Thymus (tissue), 11 donors: ENCODE results near the gene MRPS7. TPM values are rescaled to one million over a fixed set of nuclear protein-coding genes. Genes with fewer than 3 reads are reported as not detected.

Experiments
- DNase-seq, 9 donors: peaks; one replicate each; pipeline ENCODE4 v3.0.0-alpha.2; 2013; ENCODE audit warnings: low spot score in 9 of 9, low read depth in 6 of 9, missing footprints in 1 of 9
- H3K27ac ChIP-seq, 2 donors: one replicate each; pipeline ENCODE4 v1.5.1; 2013; ENCODE audit warnings: control low read depth in 1 of 2, low read depth in 1 of 2, low read length in 1 of 2, mild to moderate bottlenecking in 1 of 2, moderate library complexity in 1 of 2
- H3K27me3 ChIP-seq, 2 donors: one replicate each; pipeline ENCODE4 v1.5.1; 2013; ENCODE audit warnings: low read length in 1 of 2; ENCODE audit not compliant: control insufficient read depth in 2 of 2, insufficient read depth in 1 of 2
- H3K36me3 ChIP-seq, 2 donors: one replicate each; pipeline ENCODE4 v1.5.1; 2013; ENCODE audit warnings: low read length in 1 of 2, mild to moderate bottlenecking in 1 of 2, moderate library complexity in 1 of 2; ENCODE audit not compliant: control insufficient read depth in 2 of 2, insufficient read depth in 2 of 2
- H3K4me1 ChIP-seq, 2 donors: one replicate each; pipeline ENCODE4 v1.5.1; 2013; ENCODE audit warnings: low read length in 2 of 2; ENCODE audit not compliant: control insufficient read depth in 2 of 2, insufficient read depth in 2 of 2
- H3K4me3 ChIP-seq, 2 donors: one replicate each; pipeline ENCODE4 v1.5.1; 2013; ENCODE audit warnings: low read length in 2 of 2, control low read depth in 1 of 2, mild to moderate bottlenecking in 1 of 2
- H3K9me3 ChIP-seq, 2 donors: one replicate each; pipeline ENCODE4 v1.5.1; 2013; ENCODE audit warnings: low read length in 1 of 2, mild to moderate bottlenecking in 1 of 2; ENCODE audit not compliant: control insufficient read depth in 2 of 2, insufficient read depth in 1 of 2
- WGBS: extraction: QIAGEN DNeasy Blood & Tissue Kit; methylation state at CpG from one replicate; pipeline ENCODE4 v1.1.7; 2013; 5-methylcytosine and 5-hydroxymethylcytosine counted together
- polyA plus RNA-seq: library from polyadenylated mRNA; stranded (reverse); fragments of 200-250 nt; gene quantifications from one replicate; pipeline ENCODE4 v1.2.3, GENCODE V29; 2013
- total RNA-seq: library from RNA; stranded (reverse); fragments of 120-200 nt; gene quantifications from one replicate; pipeline ENCODE4 v1.2.4, GENCODE V29; 2013
- donor health status: healthy.

The MRPS7 gene
- total and polyA plus RNA-seq, 2 donors: 39.1 to 62.8 TPM

DNA sequence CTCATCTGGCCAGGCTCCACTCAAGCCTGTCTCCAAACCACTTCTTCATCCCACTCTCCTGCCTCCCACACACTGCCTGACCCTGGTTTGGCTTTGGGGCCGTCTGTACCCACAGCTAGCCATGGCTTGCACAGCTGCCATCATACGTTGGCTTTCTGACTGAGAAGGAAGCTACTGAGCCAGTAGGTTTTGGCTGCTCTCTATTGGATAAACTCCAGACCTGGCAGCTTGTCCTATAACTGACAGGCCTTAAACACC, 5.4 kb downstream of the MRPS7 start:
- H3K27ac ChIP-seq: no peak overlapping the region
- H3K4me1 ChIP-seq: peaks cover 15 to 31% of the 10 kb centered on the region in 2 donors
- H3K27me3 ChIP-seq: peaks cover 0 to 7% of the 10 kb centered on the region in 2 donors
- H3K4me3 ChIP-seq: no peak overlapping the region
- no peak for DNase-seq
- no peaks in the 10 kb centered on the region for H3K9me3 ChIP-seq
- 92% methylated on average over 2 of the region's 2 CpGs for WGBS
- H3K36me3 ChIP-seq: peaks cover 29 to 45% of the 10 kb centered on the region in 2 donors

DNA sequence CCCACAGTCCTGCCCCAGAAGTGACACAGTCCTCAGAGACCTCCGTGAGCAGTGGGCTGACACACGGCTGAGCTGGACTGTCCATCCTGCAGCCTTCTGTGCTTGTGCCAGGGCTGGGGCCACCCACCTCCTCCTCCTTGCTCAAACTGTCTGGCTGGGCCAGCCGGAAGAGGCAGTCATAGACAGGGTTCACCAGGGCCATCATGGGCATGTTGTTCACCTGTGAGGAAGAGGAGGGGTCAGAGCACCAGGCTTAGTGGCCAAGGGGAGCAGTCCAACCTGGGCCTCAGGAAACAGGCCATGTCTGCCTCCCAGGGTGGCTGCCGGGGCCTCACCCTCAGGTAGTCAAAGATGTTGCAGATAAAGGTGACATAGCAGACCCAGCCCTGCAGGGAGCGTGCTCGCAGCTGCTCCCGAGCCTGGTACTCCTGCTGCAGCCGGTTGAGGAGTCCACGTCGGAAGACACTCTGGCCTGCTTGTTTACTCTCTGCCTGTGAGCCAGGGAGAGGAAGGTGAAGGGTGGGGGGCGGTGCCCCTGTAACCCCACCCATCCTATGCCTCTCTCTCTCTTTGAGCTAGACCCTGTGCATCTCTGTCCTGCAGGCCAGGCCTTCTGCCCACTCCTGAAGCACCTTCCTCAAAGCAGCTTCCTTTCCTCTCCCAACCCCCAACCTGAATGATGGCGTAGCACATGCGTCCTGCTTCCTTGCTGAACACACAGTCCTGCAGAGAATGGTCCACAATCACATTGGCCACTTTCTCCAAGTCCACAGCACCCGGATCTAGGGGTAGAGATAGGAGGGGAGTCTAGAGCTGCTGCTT, 5.9 kb downstream of the MRPS7 start:
- Histone ChIP-seq H3K27me3 (peaks cover 0 to 7% of the 10 kb centered on the region in 2 donors), H3K27ac (no peak overlapping the region), H3K9me3 (no peaks in the 10 kb centered on the region), H3K4me1 (peaks cover 15 to 31% of the 10 kb centered on the region in 2 donors), H3K36me3 (peaks cover 29 to 48% of the 10 kb centered on the region in 2 donors), H3K4me3 (no peak overlapping the region)
- WGBS: 96% methylated on average over 14 of the region's 14 CpGs
- DNase-seq: no peak

GRCh38 chr17:75269844-75270217, 8.2 kb downstream of the MRPS7 start:
- DNase-seq: peak in 1 of 9 donors; percentile 20
- Histone ChIP-seq H3K36me3 (peaks cover 37 to 47% of the 10 kb centered on the region in 2 donors), H3K4me1 (peaks cover 13 to 30% of the 10 kb centered on the region in 2 donors), H3K27me3 (peaks cover 0 to 7% of the 10 kb centered on the region in 2 donors), H3K27ac (peak overlapping the region in 1 of 2 donors; percentile 83), H3K4me3 (peak overlapping the region; percentile 76), H3K9me3 (no peaks in the 10 kb centered on the region)
- WGBS: 33% methylated on average over 6 of the region's 6 CpGs

GRCh38 chr17:75270218-75270965, 8.7 kb downstream of the MRPS7 start:
- peaks cover 0 to 7% of the 10 kb centered on the region in 2 donors for H3K27me3 ChIP-seq
- WGBS: 1% methylated on average over 47 of the region's 47 CpGs
- DNase-seq: peak in 4 of 9 donors; percentile 34 to 63 (median 36)
- no peaks in the 10 kb centered on the region for H3K9me3 ChIP-seq
- H3K27ac ChIP-seq: peak overlapping the region; percentile 72 to 83
- H3K4me3 ChIP-seq: peak overlapping the region; percentile 76
- peaks cover 36 to 41% of the 10 kb centered on the region in 2 donors for H3K36me3 ChIP-seq
- peaks cover 13 to 30% of the 10 kb centered on the region in 2 donors for H3K4me1 ChIP-seq

DNA sequence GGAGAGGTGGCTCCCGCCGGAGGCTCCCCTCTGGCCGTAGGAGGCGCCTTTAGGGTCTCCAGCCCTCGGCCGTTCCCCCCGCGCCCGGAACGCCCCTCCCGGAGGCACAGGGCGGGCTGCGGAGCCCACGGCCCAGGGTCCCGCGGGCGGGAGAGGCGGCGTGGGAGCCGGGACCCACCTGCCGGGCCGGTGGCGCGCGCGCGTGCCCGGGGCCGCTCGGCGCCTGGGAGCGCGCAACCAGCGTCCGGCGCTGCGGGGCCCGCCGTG, 9.2 kb downstream of the MRPS7 start, which contains the start of gene MIF4GD:
MIF4GD (minus strand) TSS at position 266 of the 267 bp plus-strand sequence. CDS start 1,036 bp downstream, outside the sequence.
- H3K27ac ChIP-seq: peak within 1 kb of the TSS; percentile 82 to 92
- peaks cover 33 to 36% of the 10 kb centered on the region in 2 donors for H3K36me3 ChIP-seq
- no peak for DNase-seq
- peaks cover 0 to 7% of the 10 kb centered on the region in 2 donors for H3K27me3 ChIP-seq
- WGBS: under 1% methylated on average over 39 of the region's 39 CpGs
- no peaks in the 10 kb centered on the region for H3K9me3 ChIP-seq
- H3K4me3 ChIP-seq: peak within 1 kb of the TSS; percentile 76
- H3K4me1 ChIP-seq: peaks cover 13 to 30% of the 10 kb centered on the region in 2 donors

GRCh38 chr17:75271233-75271954, 9.7 kb downstream of the MRPS7 start:
- H3K4me1 ChIP-seq: peaks cover 13 to 30% of the 10 kb centered on the region in 2 donors
- under 1% methylated on average over 74 of the region's 74 CpGs for WGBS
- peak in 8 of 9 donors; percentile 65 to 93 (median 82) for DNase-seq

DNA sequence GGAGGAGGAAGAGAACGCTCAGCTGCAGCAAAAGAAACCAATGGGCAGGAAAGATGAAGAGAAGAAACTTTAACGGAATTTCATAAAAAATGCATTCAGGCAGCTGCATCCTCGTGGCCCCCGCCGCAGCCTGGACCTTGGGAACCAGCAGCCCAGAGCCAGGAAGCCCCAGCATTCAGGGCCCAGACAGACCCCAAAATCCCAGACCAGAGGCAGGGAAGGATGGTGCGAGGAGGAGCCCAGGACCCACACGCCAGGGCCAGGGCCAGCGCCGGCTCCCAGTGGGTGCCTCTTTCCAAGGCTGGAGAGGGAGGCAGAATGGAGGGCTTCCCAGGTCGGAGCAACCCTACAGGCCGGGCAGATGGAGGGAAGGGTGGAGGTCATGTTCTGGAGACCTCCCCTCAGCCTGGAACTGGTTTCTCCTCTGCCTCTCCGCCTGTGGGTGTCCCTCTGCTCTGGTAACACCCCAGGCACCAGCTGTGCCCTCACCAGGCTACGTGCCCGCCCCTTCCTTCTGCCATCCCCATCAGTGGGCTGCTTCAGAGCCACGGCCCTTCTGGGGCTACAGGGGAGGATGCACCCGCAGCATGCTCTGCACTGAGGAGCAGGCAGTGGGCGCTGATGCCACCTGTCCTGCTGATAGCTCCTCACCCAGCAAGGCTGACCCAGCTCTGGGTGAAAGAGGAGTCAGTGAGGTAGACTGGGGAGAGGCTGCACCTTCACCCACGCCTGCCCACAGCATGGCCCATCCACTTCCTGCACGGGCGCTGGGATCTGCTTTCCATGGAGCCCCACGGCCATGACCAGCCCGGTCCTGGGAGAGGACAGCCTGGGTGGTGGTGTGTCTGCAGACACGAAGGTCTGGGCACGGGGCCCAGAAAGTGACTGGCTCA, 10.5 kb downstream of the MRPS7 start:
- H3K4me1 ChIP-seq: peaks cover 13 to 30% of the 10 kb centered on the region in 2 donors
- H3K27ac ChIP-seq: peak overlapping the region in 1 of 2 donors; percentile 92
- no peak for DNase-seq
- no peaks in the 10 kb centered on the region for H3K9me3 ChIP-seq
- WGBS: 63% methylated on average over 24 of the region's 24 CpGs
- H3K27me3 ChIP-seq: peaks cover 0 to 7% of the 10 kb centered on the region in 2 donors
- H3K36me3 ChIP-seq: peaks cover 25 to 27% of the 10 kb centered on the region in 2 donors
- H3K4me3 ChIP-seq: peak overlapping the region; percentile 66 to 76

More at GRCh38 chr17:75271233-75271954, 9.7 kb downstream of the MRPS7 start:
- H3K27me3 ChIP-seq: peaks cover 0 to 7% of the 10 kb centered on the region in 2 donors
- H3K36me3 ChIP-seq: peaks cover 28 to 31% of the 10 kb centered on the region in 2 donors
- H3K27ac ChIP-seq: peak overlapping the region; percentile 82 to 92
- H3K9me3 ChIP-seq: no peaks in the 10 kb centered on the region
- peak overlapping the region; percentile 66 to 76 for H3K4me3 ChIP-seq

DNA sequence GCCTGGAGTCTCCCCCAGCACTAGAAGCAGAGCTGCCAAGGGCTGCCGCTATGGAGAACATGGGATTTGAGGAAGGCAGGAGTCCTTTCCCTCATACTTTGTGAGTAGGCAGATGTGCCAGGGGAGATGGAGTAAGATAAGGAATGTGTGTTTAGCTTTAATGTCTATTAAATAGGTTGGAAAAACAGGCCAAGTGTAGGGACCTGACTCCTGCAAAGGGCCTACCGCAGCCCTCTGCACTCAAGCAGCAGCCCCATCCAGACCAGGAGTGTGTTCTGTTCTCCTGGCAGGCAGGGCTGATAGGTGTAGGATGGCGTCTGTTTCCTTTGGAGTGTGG, 11.1 kb downstream of the MRPS7 start:
- Histone ChIP-seq H3K4me1 (peaks cover 13 to 30% of the 10 kb centered on the region in 2 donors), H3K27me3 (peaks cover 0 to 7% of the 10 kb centered on the region in 2 donors), H3K4me3 (no peak overlapping the region), H3K27ac (no peak overlapping the region), H3K36me3 (peaks cover 22 to 28% of the 10 kb centered on the region in 2 donors), H3K9me3 (no peaks in the 10 kb centered on the region)
- DNase-seq: no peak
- 91% methylated on average over 3 of the region's 3 CpGs for WGBS
